MCF 10A (cell line): Measurements from ENCODE around the gene MAN1C1. TPM values are rescaled to one million over a fixed set of nuclear protein-coding genes. Genes with fewer than 3 reads are reported as not detected.

Source experiments
- BruUV-seq: library from RNA; stranded (reverse); fragments of 400-500 nt; replicated peaks from 2 replicates; lab custom pipeline; 2021; lab: Mats Ljungman, UMichigan
- CTCF ChIA-PET: fragments of 300-600 bp; sonication (Branson Sonifier 250); formaldehyde crosslinking; extraction: SDS; loops from one replicate; lab custom pipeline; 2021; ENCODE audit warnings: antibody characterized with exemption, inconsistent platforms; lab: Yijun Ruan, JAX
- POLR2A ChIA-PET: fragments of 300-600, 350-650 bp; sonication (Branson Sonifier 250); formaldehyde crosslinking; extraction: SDS; loops from one replicate; lab custom pipeline; 2020; ENCODE audit warnings: antibody characterized with exemption, inconsistent platforms; lab: Yijun Ruan, JAX
- DNase-seq: peaks from one replicate; pipeline ENCODE4 v3.0.0-alpha.2; 2018; ENCODE audit not compliant: unreplicated experiment
- H3K27ac Mint-ChIP-seq: one replicate; pipeline ENCODE4 v1.8.0; 2022; ENCODE audit warnings: mild to moderate bottlenecking, low read depth, mixed read lengths; ENCODE audit not compliant: unreplicated experiment
- H3K27me3 Mint-ChIP-seq: one replicate; pipeline ENCODE4 v1.8.0; 2022; ENCODE audit warnings: mixed read lengths; ENCODE audit not compliant: insufficient read depth, unreplicated experiment
- H3K36me3 Mint-ChIP-seq: one replicate; pipeline ENCODE4 v1.8.0; 2022; ENCODE audit warnings: mild to moderate bottlenecking, moderate library complexity, mixed read lengths; ENCODE audit not compliant: insufficient read depth, unreplicated experiment
- H3K4me1 Mint-ChIP-seq: one replicate; pipeline ENCODE4 v1.8.0; 2022; ENCODE audit warnings: mixed read lengths; ENCODE audit not compliant: insufficient read depth, unreplicated experiment
- H3K4me3 Mint-ChIP-seq: one replicate; pipeline ENCODE4 v1.8.0; 2022; ENCODE audit warnings: mild to moderate bottlenecking, moderate library complexity, mixed read lengths; ENCODE audit not compliant: unreplicated experiment
- H3K9me3 Mint-ChIP-seq: one replicate; pipeline ENCODE4 v1.8.0; 2022; ENCODE audit warnings: mixed read lengths; ENCODE audit not compliant: unreplicated experiment
- CTCF ChIP-seq: fragments of 200-600 bp; IDR thresholded peaks from one replicate; pipeline ENCODE4 v1.8.0; 2022; ENCODE audit warnings: antibody characterized with exemption, mild to moderate bottlenecking; ENCODE audit not compliant: unreplicated experiment
- intact Hi-C: fragments of 100-400 bp; cut with micrococcal nuclease; formaldehyde crosslinking; loops from 2 replicates; pipeline ENCODE4 v1.14.1; 2022
- total RNA-seq: library from RNA; stranded (reverse); gene quantifications from 2 replicates; pipeline ENCODE4 v1.2.3, GENCODE V29; 2022

The MAN1C1 gene
- total RNA-seq, 1 experiment from 2014 or later = not detected

- no peak overlapping the region for H3K4me3 Mint-ChIP-seq
- BruUV-seq = no TSS peak
- H3K4me1 Mint-ChIP-seq = no peaks in the 10 kb centered on the region
- peaks cover 18% of the 10 kb centered on the region for H3K9me3 Mint-ChIP-seq
- DNase-seq = peak; percentile 15
- intact Hi-C loops = no loop called here
- H3K27ac Mint-ChIP-seq = no peak overlapping the region
- H3K27me3 Mint-ChIP-seq = peaks cover 88% of the 10 kb centered on the region
- no peak for TF ChIP-seq CTCF
- H3K36me3 Mint-ChIP-seq = peaks cover 13% of the 10 kb centered on the region
- POLR2A ChIA-PET = no interaction called here
- CTCF ChIA-PET = interaction anchor here (0.7 kb wide), 1 partner anchor 13 kb away, joined by 3 read pairs; no protein-coding TSS in a partner anchor
Observed at GRCh38 chr1:25641931-25642573, 25.5 kb downstream of the MAN1C1 start.

- peaks cover 18% of the 10 kb centered on the region for H3K9me3 Mint-ChIP-seq
- BruUV-seq = no TSS peak
- DNase-seq = no peak
- H3K4me1 Mint-ChIP-seq = no peaks in the 10 kb centered on the region
- H3K27me3 Mint-ChIP-seq = peaks cover 93% of the 10 kb centered on the region
- no peak overlapping the region for H3K4me3 Mint-ChIP-seq
- no peak for TF ChIP-seq CTCF
- ChIA-PET CTCF (interaction anchor here (0.7 kb wide), 1 partner anchor 12 kb away, joined by 3 read pairs; no protein-coding TSS in a partner anchor), POLR2A (no interaction called here)
- H3K27ac Mint-ChIP-seq = no peak overlapping the region
- intact Hi-C loops = no loop called here
- H3K36me3 Mint-ChIP-seq = peaks cover 13% of the 10 kb centered on the region
Observed at GRCh38 chr1:25642574-25643108, 26.1 kb downstream of the MAN1C1 start.

GRCh38 chr1:25643929-25644328, 27.3 kb downstream of the MAN1C1 start:
- no peak for TF ChIP-seq CTCF
- peaks cover 5% of the 10 kb centered on the region for H3K9me3 Mint-ChIP-seq
- no TSS peak for BruUV-seq
- peaks cover 93% of the 10 kb centered on the region for H3K27me3 Mint-ChIP-seq
- CTCF ChIA-PET = no interaction called here
- peaks cover 13% of the 10 kb centered on the region for H3K36me3 Mint-ChIP-seq
- no peaks in the 10 kb centered on the region for H3K4me1 Mint-ChIP-seq
- intact Hi-C loops = no loop called here
- H3K27ac Mint-ChIP-seq = no peak overlapping the region
- no peak for DNase-seq
- H3K4me3 Mint-ChIP-seq = no peak overlapping the region
- POLR2A ChIA-PET = no interaction called here

- Mint-ChIP-seq H3K4me3 (no peak overlapping the region), H3K4me1 (no peaks in the 10 kb centered on the region), H3K9me3 (no peaks in the 10 kb centered on the region), H3K36me3 (peaks cover 13% of the 10 kb centered on the region), H3K27ac (no peak overlapping the region), H3K27me3 (peaks cover 85% of the 10 kb centered on the region)
- no TSS peak for BruUV-seq
- ChIA-PET CTCF (interaction anchor here (0.6 to 0.8 kb wide), 2 partner anchors 13 to 148 kb away, joined by 3 read pairs; no protein-coding TSS in a partner anchor), POLR2A (no interaction called here)
- TF ChIP-seq CTCF = no peak
- DNase-seq = no peak
- intact Hi-C loops = no loop called here
Observed at GRCh38 chr1:25644962-25645361, 28.4 kb downstream of the MAN1C1 start.
